Neuronal stem cell (in vitro differentiated cells): ENCODE results near the gene JMJD8.
A peak's percentile ranks its signal among the peaks of the same experiment; 100 is the strongest.

Source experiments
- DNase-seq: peaks from one replicate; pipeline ENCODE4 v3.0.0-alpha.2; 2013; ENCODE audit warnings: low spot score
- H2AFZ ChIP-seq: one replicate; pipeline ENCODE4 v1.6.1; 2013; ENCODE audit warnings: mild to moderate bottlenecking, low read length, inconsistent platforms
- H2AK5ac ChIP-seq: 2 replicates; pipeline ENCODE4 v1.6.1; 2013; ENCODE audit warnings: low read depth, mild to moderate bottlenecking, inconsistent platforms, low read length, moderate library complexity, mixed read lengths
- H2BK120ac ChIP-seq: 2 replicates; pipeline ENCODE4 v1.6.1; 2013; ENCODE audit warnings: low read depth, mild to moderate bottlenecking, inconsistent platforms, low read length, moderate library complexity, mixed read lengths
- H2BK12ac ChIP-seq: one replicate; pipeline ENCODE4 v1.6.1; 2013; ENCODE audit warnings: low read length, inconsistent platforms
- H2BK15ac ChIP-seq: 2 replicates; pipeline ENCODE4 v1.6.1; 2013; ENCODE audit warnings: mild to moderate bottlenecking, low read length, inconsistent platforms, mixed read lengths
- H2BK5ac ChIP-seq: one replicate; pipeline ENCODE4 v1.6.1; 2013; ENCODE audit warnings: inconsistent platforms, mild to moderate bottlenecking, low read length, moderate library complexity
- H3K14ac ChIP-seq: one replicate; pipeline ENCODE4 v1.6.1; 2013; ENCODE audit warnings: low read length, inconsistent platforms
- H3K18ac ChIP-seq: 2 replicates; pipeline ENCODE4 v1.6.1; 2013; ENCODE audit warnings: low read length, inconsistent platforms
- H3K23ac ChIP-seq: 2 replicates; pipeline ENCODE4 v1.6.1; 2013; ENCODE audit warnings: low read depth, mild to moderate bottlenecking, mixed read lengths, low read length, inconsistent platforms; ENCODE audit not compliant: poor library complexity
- H3K27ac ChIP-seq: replicated peaks from 3 replicates; pipeline ENCODE4 v1.5.1; 2013; ENCODE audit warnings: low read length, inconsistent platforms
- H3K27me3 ChIP-seq, 3 experiments: 2 replicates each; pipeline ENCODE4 v1.6.1; 2013; ENCODE audit warnings: low read length in 3 of 3, mild to moderate bottlenecking in 2 of 3, inconsistent platforms in 1 of 3, low read depth in 1 of 3, mixed read lengths in 1 of 3, moderate library complexity in 1 of 3; ENCODE audit not compliant: control insufficient read depth in 3 of 3, insufficient read depth in 3 of 3
- H3K36me3 ChIP-seq, 2 donors: replicated peaks in 1 of 2; 2 replicates each; pipeline ENCODE4 v1.6.1; 2013; ENCODE audit warnings: low read length in 2 of 2; ENCODE audit not compliant: control insufficient read depth in 2 of 2, insufficient read depth in 2 of 2
- H3K4ac ChIP-seq: 2 replicates; pipeline ENCODE4 v1.6.1; 2013; ENCODE audit warnings: inconsistent platforms, mild to moderate bottlenecking, low read length, moderate library complexity
- H3K4me1 ChIP-seq, 2 donors: 1 replicate in 1 of 2; 2 replicates in 1 of 2; pipeline ENCODE4 v1.6.1; 2013; ENCODE audit warnings: low read length in 2 of 2, low read depth in 1 of 2; ENCODE audit not compliant: control insufficient read depth in 2 of 2, insufficient read depth in 1 of 2
- H3K4me2 ChIP-seq: one replicate; pipeline ENCODE4 v1.6.1; 2013; ENCODE audit warnings: mild to moderate bottlenecking, low read length, inconsistent platforms; ENCODE audit not compliant: insufficient read depth, poor library complexity, severe bottlenecking
- H3K4me3 ChIP-seq, 2 donors: 2 replicates each; pipeline ENCODE4 v1.5.1; 2013; ENCODE audit warnings: low read length in 2 of 2, mild to moderate bottlenecking in 2 of 2, inconsistent platforms in 1 of 2, moderate library complexity in 1 of 2
- H3K79me1 ChIP-seq: one replicate; pipeline ENCODE4 v1.6.1; 2013; ENCODE audit warnings: low read depth, mild to moderate bottlenecking, inconsistent platforms, low read length, moderate library complexity
- H3K9ac ChIP-seq: one replicate; pipeline ENCODE4 v1.6.1; 2013; ENCODE audit warnings: mild to moderate bottlenecking, low read depth, low read length, inconsistent platforms; ENCODE audit not compliant: poor library complexity
- H3K9me3 ChIP-seq, 2 donors: replicated peaks in 1 of 2; 2 replicates each; pipeline versions ENCODE3 to v1.6.1; 2013; ENCODE audit warnings: low read length in 2 of 2, mild to moderate bottlenecking in 2 of 2, inconsistent platforms in 1 of 2, low read depth in 1 of 2, mixed read lengths in 1 of 2, moderate library complexity in 1 of 2; ENCODE audit not compliant: control insufficient read depth in 2 of 2, insufficient read depth in 1 of 2
- H4K8ac ChIP-seq: one replicate; pipeline ENCODE4 v1.6.1; 2013; ENCODE audit warnings: low read depth, mild to moderate bottlenecking, inconsistent platforms, low read length, moderate library complexity
- H4K91ac ChIP-seq: one replicate; pipeline ENCODE4 v1.6.1; 2013; ENCODE audit warnings: low read length, low read depth, mild to moderate bottlenecking, inconsistent platforms; ENCODE audit not compliant: poor library complexity
- WGBS, 2 donors: extraction: QIAGEN DNeasy Blood & Tissue Kit; methylation state at CpG; one replicate each; pipeline ENCODE4 v1.1.7; 2013; ENCODE audit warnings: missing lambda C conversion rate in 2 of 2, mixed read lengths in 1 of 2; ENCODE audit not compliant: insufficient read length in 2 of 2, insufficient replicate concordance in 1 of 2; ENCODE audit errors: extremely low coverage in 2 of 2; 5-methylcytosine and 5-hydroxymethylcytosine counted together

JMJD8 gene

DNA sequence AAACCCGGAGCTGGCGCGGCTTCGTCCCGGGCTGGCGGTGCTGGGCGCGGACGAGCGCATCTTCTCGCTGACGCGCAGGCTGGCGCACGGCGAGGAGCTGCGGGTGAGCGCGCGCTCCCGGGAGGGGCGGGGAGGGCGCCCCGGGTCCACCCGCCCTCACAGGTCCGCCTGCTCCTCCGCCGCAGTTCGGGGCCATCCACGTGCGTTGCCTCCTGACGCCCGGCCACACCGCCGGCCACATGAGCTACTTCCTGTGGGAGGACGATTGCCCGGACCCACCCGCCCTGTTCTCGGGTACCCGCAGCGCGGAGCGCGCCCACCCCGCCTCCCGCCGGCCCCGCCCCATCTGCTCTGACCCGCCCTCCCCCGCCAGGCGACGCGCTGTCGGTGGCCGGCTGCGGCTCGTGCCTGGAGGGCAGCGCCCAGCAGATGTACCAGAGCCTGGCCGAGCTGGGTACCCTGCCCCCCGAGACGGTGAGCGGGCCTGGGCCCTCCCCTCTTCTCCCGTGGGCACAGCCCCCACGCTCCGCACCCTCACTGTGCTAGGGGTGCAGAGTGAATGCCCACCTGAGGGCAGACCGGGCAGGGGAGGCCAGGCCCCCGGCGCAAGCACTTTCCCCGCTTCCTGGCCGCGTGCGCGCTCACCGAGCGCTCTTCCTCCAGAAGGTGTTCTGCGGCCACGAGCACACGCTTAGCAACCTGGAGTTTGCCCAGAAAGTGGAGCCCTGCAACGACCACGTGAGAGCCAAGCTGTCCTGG lies 44.2 kb upstream of the JMJD8 start:
- no CpG with 5 or more reads among the region's 80 CpGs for WGBS, 2 donors

GRCh38 chr16:727291-727977 lies 43.3 kb upstream of the JMJD8 start:
- H3K4me3 ChIP-seq: peak overlapping the region; percentile 45 to 81
- H3K18ac ChIP-seq: peak overlapping the region; percentile 97
- no CpG with 5 or more reads among the region's 61 CpGs for WGBS, 2 donors
- H4K91ac ChIP-seq: no peak overlapping the region
- peak overlapping the region; percentile 76 for H3K4ac ChIP-seq
- peak overlapping the region; percentile 82 for H2AFZ ChIP-seq
- peak overlapping the region; percentile 94 for H2BK15ac ChIP-seq
- H3K23ac ChIP-seq: peak overlapping the region; percentile 99
- H2BK5ac ChIP-seq: peak overlapping the region; percentile 82
- peaks cover 5 to 11% of the 10 kb centered on the region in 2 donors for H3K4me1 ChIP-seq
- no peaks in the 10 kb centered on the region for H3K9me3 ChIP-seq
- peak overlapping the region; percentile 95 for H3K9ac ChIP-seq
- peaks cover 7 to 14% of the 10 kb centered on the region in 2 donors for H3K36me3 ChIP-seq
- peak overlapping the region; percentile 99 for H2AK5ac ChIP-seq
- H3K27ac ChIP-seq: no peak overlapping the region
- peak overlapping the region; percentile 99 for H3K14ac ChIP-seq
- peaks cover 8% of the 10 kb centered on the region for H3K79me1 ChIP-seq
- no peak overlapping the region for H2BK120ac ChIP-seq
- H3K4me2 ChIP-seq: peak overlapping the region; percentile 97
- H4K8ac ChIP-seq: peak overlapping the region; percentile 72
- H2BK12ac ChIP-seq: peak overlapping the region; percentile 95
- no peak for DNase-seq
- H3K27me3 ChIP-seq: peaks cover 0 to 16% (median 0%) of the 10 kb centered on the region in 3 experiments

More for the DNA sequence above, 44.2 kb upstream of the JMJD8 start:
- Histone ChIP-seq H2AFZ (peak overlapping the region; percentile 69), H2AK5ac (peak overlapping the region; percentile 99), H2BK12ac (peak overlapping the region; percentile 90), H2BK15ac (peak overlapping the region; percentile 16), H3K23ac (peak overlapping the region; percentile 96), H3K36me3 (peaks cover 8 to 19% of the 10 kb centered on the region in 2 donors), H3K4me1 (peaks cover 5 to 11% of the 10 kb centered on the region in 2 donors), H3K27ac (no peak overlapping the region), H3K18ac (peak overlapping the region; percentile 93), H3K4me2 (peak overlapping the region; percentile 97), H4K91ac (no peak overlapping the region), H3K9me3 (no peaks in the 10 kb centered on the region), H3K9ac (peak overlapping the region; percentile 90), H3K27me3 (peaks cover 0 to 16% (median 0%) of the 10 kb centered on the region in 3 experiments), H2BK120ac (no peak overlapping the region), H2BK5ac (no peak overlapping the region), H3K4ac (no peak overlapping the region), H4K8ac (no peak overlapping the region), H3K4me3 (peak overlapping the region; percentile 45 to 77), H3K79me1 (peaks cover 3% of the 10 kb centered on the region), H3K14ac (peak overlapping the region; percentile 56)
- no peak for DNase-seq

GRCh38 chr16:726438-727290 lies 42.5 kb upstream of the JMJD8 start, which contains the start of the genes CCDC78 and HAGHL:
CCDC78 (minus strand) TSS chr16:726443; CDS start chr16:726367, 76 bp downstream.
HAGHL (plus strand) TSS chr16:727106; CDS start chr16:727510, 404 bp downstream.
- Histone ChIP-seq H4K91ac (peak within 1 kb of the TSS; percentile 53), H2BK15ac (peak within 1 kb of the TSS; percentile 94), H2BK120ac (peak within 1 kb of the TSS; percentile 83), H2AFZ (peak within 1 kb of the TSS; percentile 82), H3K4ac (peak within 1 kb of the TSS; percentile 76), H4K8ac (peak within 1 kb of the TSS; percentile 72), H3K27me3 (peaks cover 0 to 16% (median 0%) of the 10 kb centered on the region in 3 experiments), H2AK5ac (peak within 1 kb of the TSS; percentile 99), H3K4me2 (peak within 1 kb of the TSS; percentile 97), H3K14ac (peak within 1 kb of the TSS; percentile 99), H3K4me3 (peak within 1 kb of the TSS; percentile 45 to 81), H3K4me1 (peaks cover 12% of the 10 kb centered on the region in 2 donors), H3K36me3 (peaks cover 7 to 9% of the 10 kb centered on the region in 2 donors), H2BK5ac (peak within 1 kb of the TSS; percentile 82), H2BK12ac (peak within 1 kb of the TSS; percentile 95), H3K27ac (peak within 1 kb of the TSS; percentile 16), H3K18ac (peak within 1 kb of the TSS; percentile 97), H3K23ac (peak within 1 kb of the TSS; percentile 99), H3K9me3 (no peaks in the 10 kb centered on the region), H3K79me1 (peaks cover 8% of the 10 kb centered on the region), H3K9ac (peak within 1 kb of the TSS; percentile 95)
- no CpG with 5 or more reads among the region's 88 CpGs for WGBS, 2 donors
- no peak for DNase-seq
